ENCODE results near the gene PODN. TPM values are rescaled to one million over a fixed set of nuclear protein-coding genes. Genes with fewer than 3 reads are reported as not detected.

The PODN gene
- total and polyA plus RNA-seq, 10 donors, result 0.64 to 3.8 (median 1.8) TPM

- intact Hi-C loops (cut with DNase I; ENCODE audit: low total_unique reads), result no loop called here
Measured at GRCh38 chr1:53061123-53061858, 722 bp upstream of the PODN start.

GRCh38 chr1:53062708-53063591, 937 bp downstream of the PODN start:
- Histone ChIP-seq H3K27me3 (replicated peaks in 1 of 7) (peaks cover 4 to 62% (median 34%) of the 10 kb centered on the region in 7 donors), H3K4me1 (peaks cover 4 to 22% (median 19%) of the 10 kb centered on the region in 6 donors), H3K9me3 (no peaks in the 10 kb centered on the region), H3K36me3 (no peaks in the 10 kb centered on the region), H3K4me3 (peak overlapping the region in 7 of 8 donors; percentile 19 to 62 (median 29)), H3K27ac (no peak overlapping the region)
- DNase-seq, result no peak
- intact Hi-C loops (cut with DNase I; ENCODE audit: low total_unique reads), result no loop called here
- WGBS, 5 donors, result 12 to 21% (median 15%) methylated on average over 29 to 61 of the region's 61 CpGs
- TF ChIP-seq CTCF (IDR thresholded peaks at IDR 0.05 in 8 of 11, conservative IDR thresholded peaks at IDR 0.05 in 3 of 11) (no peak), POLR2A (IDR thresholded peaks at IDR 0.05) (no peak), POLR2AphosphoS5 (IDR thresholded peaks at IDR 0.05) (no peak)

More at GRCh38 chr1:53061123-53061858, 722 bp upstream of the PODN start:
- 46 to 71% (median 53%) methylated on average over 10 to 19 of the region's 19 CpGs for WGBS, 5 donors
- Histone ChIP-seq H3K27me3 (replicated peaks in 1 of 7) (peaks cover 4 to 62% (median 34%) of the 10 kb centered on the region in 7 donors), H3K27ac (no peak overlapping the region), H3K4me3 (peak overlapping the region in 7 of 8 donors; percentile 19 to 62 (median 29)), H3K36me3 (no peaks in the 10 kb centered on the region), H3K4me1 (peaks cover 4 to 22% (median 19%) of the 10 kb centered on the region in 6 donors), H3K9me3 (no peaks in the 10 kb centered on the region)
- TF ChIP-seq POLR2AphosphoS5 (IDR thresholded peaks at IDR 0.05), result no peak
- TF ChIP-seq CTCF (IDR thresholded peaks at IDR 0.05 in 8 of 11, conservative IDR thresholded peaks at IDR 0.05 in 3 of 11), result no peak
- no peak for TF ChIP-seq POLR2A (IDR thresholded peaks at IDR 0.05)
- no peak for DNase-seq

- TF ChIP-seq CTCF (IDR thresholded peaks at IDR 0.05 in 8 of 11, conservative IDR thresholded peaks at IDR 0.05 in 3 of 11) (no peak), POLR2AphosphoS5 (IDR thresholded peaks at IDR 0.05) (no peak), POLR2A (IDR thresholded peaks at IDR 0.05) (no peak)
- no peak for DNase-seq
- Histone ChIP-seq H3K36me3 (no peaks in the 10 kb centered on the region), H3K9me3 (no peaks in the 10 kb centered on the region), H3K27me3 (replicated peaks in 1 of 7) (peaks cover 4 to 62% (median 34%) of the 10 kb centered on the region in 7 donors), H3K27ac (no peak overlapping the region), H3K4me1 (peaks cover 4 to 22% (median 19%) of the 10 kb centered on the region in 6 donors), H3K4me3 (no peak overlapping the region)
- 89 to 96% (median 95%) methylated on average over 9 of the region's 9 CpGs for WGBS, 5 donors
- intact Hi-C loops (cut with DNase I; ENCODE audit: low total_unique reads), result no loop called here
Measured at GRCh38 chr1:53063744-53064515, 1.9 kb downstream of the PODN start.
